ENCODE results near the gene BMP7. TPM values are rescaled to one million over a fixed set of nuclear protein-coding genes. Genes with fewer than 3 reads are reported as not detected.

The BMP7 gene
- total and polyA plus RNA-seq, 2 experiments from 2014 or later = 15.9 to 22.8 TPM

- H3K36me3 Mint-ChIP-seq (ENCODE audit: low read depth) = no peaks in the 10 kb centered on the region
- Histone ChIP-seq H3K27me3 (ENCODE audit: insufficient read depth) (no peaks in the 10 kb centered on the region), H3F3A (replicated peaks; ENCODE audit: low read depth) (no peaks in the 10 kb centered on the region), H3K4me1 (ENCODE audit: insufficient read depth) (no peaks in the 10 kb centered on the region), H3K27ac (ENCODE audit: low read depth) (no peak overlapping the region), H3K79me2 (replicated peaks; ENCODE audit: insufficient read depth) (no peaks in the 10 kb centered on the region), H3K4me3 (no peak overlapping the region), H3K4me2 (no peak overlapping the region), H3K36me3 (ENCODE audit: insufficient read depth) (no peaks in the 10 kb centered on the region), H4K20me1 (replicated peaks; ENCODE audit: insufficient read depth) (no peaks in the 10 kb centered on the region), H3K9me2 (ENCODE audit: insufficient read depth) (no peaks in the 10 kb centered on the region), H2AFZ (no peak overlapping the region)
- ATAC-seq (no peak), DNase-seq (ENCODE audit: low spot score) (no peak)
- no peak for TF ChIP-seq POLR2AphosphoS5 (IDR thresholded peaks at IDR 0.05; ENCODE audit: low read depth)
- TF ChIP-seq ZNF114 (CRISPR knock-in tag; IDR thresholded peaks at IDR 0.05) = no peak
- TF ChIP-seq ZNF331 (CRISPR knock-in tag; IDR thresholded peaks at IDR 0.05; ENCODE audit: low read depth) = no peak
- TF ChIP-seq CTCF (conservative IDR thresholded peaks at IDR 0.05; ENCODE audit: low read depth in 2 of 2) = no peak
- TF ChIP-seq ZNF462 (CRISPR knock-in tag; IDR thresholded peaks at IDR 0.05) = no peak
- no peak for TF ChIP-seq NANOG (IDR thresholded peaks at IDR 0.05; ENCODE audit: borderline replicate concordance)
- TF ChIP-seq JUNB (IDR thresholded peaks at IDR 0.05; ENCODE audit: unreplicated experiment) = no peak
- no peak for TF ChIP-seq ETS1 (IDR thresholded peaks at IDR 0.05)
- TF ChIP-seq STAT1 (IDR thresholded peaks at IDR 0.05; ENCODE audit: unreplicated experiment) = no peak
- TF ChIP-seq EZH2phosphoT487 (IDR thresholded peaks at IDR 0.05; ENCODE audit: unreplicated experiment) = no peak
- no peak for TF ChIP-seq CREB1 (CRISPR knock-in tag; IDR thresholded peaks at IDR 0.05; ENCODE audit: low read depth)
- no peak for TF ChIP-seq EZH2 (IDR thresholded peaks at IDR 0.05; ENCODE audit: low read depth, unreplicated experiment)
- no peak for TF ChIP-seq REST (IDR thresholded peaks at IDR 0.05; ENCODE audit: unreplicated experiment)
- H3K9me3 Mint-ChIP-seq = no peaks in the 10 kb centered on the region
- H3K4me1 Mint-ChIP-seq = no peaks in the 10 kb centered on the region
- no peaks in the 10 kb centered on the region for H3K27me3 Mint-ChIP-seq (ENCODE audit: insufficient read depth, low read depth, poor library complexity)
- no peak overlapping the region for H3K4me3 Mint-ChIP-seq
- H3K27ac Mint-ChIP-seq = no peak overlapping the region
These were observed 45.7 kb upstream of the BMP7 start for GRCh38 chr20:57312138-57312537.

Measured in GM23338 (cell line).